HG02981 (cell line): ENCODE results near the gene LIMS2.
A peak's percentile ranks its signal among the peaks of the same experiment; 100 is the strongest.

Experiments used
- ATAC-seq: cut with Tn5 transposase; IDR thresholded peaks from one replicate; pipeline ENCODE4 v1.9.1; 2021; ENCODE audit warnings: mild to moderate bottlenecking, moderate library complexity; ENCODE audit not compliant: unreplicated experiment

The LIMS2 gene

DNA sequence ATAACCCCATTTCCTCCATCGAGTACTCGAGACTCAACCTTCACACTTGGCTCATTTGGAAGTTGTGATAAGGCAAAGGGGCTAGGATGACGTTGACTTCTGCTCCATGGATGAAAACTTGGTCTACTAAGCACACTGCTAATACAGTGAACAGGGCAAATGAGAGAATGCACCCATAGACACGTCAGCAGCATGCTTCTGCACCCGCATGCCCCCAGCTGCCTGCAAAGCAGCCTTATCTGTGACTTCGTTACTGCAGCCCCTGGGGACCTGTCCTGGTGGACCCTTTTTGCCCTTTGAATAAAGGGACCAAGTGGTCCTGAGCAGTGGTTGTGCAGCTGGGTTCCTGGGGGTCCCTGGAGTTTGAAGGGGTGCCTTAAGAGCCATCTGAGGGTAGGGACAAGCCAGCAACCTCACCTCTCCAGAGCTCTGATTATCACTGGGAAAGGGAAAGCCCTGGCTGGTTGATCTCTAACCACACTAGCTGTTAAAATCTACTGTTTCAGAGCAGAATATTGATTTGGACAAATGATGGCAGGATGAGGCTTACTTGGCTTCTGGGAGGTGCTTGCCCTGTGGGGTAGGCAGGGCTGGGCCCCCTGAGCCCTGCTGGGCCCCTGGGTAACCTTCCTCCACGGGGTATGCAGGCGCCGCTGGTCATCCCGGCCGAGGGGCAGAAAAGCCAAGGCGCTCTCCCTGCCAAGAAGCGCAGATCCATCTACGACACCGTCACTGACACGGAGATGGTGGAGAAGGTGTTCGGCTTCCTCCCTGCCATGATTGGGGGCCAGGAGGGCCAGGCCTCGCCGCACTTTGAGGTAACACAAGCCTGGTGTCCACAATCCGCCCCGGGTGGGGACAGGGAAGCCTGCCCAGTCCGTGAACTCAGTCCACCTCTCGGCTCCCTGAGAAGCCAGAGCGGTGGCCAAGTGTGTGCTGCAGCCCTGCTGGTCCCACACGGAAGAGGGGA lies 67.0 kb downstream of the LIMS2 start:
- ATAC-seq, result no peak

DNA sequence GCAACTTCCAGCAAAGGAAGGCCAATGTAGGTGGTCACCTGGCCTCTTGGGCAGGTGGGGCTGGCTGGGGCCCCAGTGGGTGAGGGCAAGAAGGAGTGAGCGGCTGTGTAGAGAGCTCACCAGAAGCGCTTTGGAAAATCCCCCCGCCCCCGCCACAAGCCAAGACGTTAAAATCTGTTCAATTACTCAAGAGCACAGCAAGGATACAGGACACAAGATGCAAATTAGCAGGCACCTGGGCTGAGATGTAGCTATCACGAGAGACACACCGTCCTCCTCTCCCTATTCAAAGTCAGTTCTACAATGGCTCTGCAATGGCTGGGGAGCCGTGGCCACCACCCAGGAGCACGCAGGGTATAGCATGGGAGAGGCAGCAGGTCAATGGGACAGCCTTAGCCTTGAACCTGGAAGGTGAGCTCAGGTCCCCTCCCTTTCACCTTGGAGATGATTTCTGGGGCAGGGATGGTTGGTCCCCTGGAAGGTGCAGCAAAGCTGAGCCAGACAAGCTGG lies 67.9 kb downstream of the LIMS2 start:
- ATAC-seq, result no peak

DNA sequence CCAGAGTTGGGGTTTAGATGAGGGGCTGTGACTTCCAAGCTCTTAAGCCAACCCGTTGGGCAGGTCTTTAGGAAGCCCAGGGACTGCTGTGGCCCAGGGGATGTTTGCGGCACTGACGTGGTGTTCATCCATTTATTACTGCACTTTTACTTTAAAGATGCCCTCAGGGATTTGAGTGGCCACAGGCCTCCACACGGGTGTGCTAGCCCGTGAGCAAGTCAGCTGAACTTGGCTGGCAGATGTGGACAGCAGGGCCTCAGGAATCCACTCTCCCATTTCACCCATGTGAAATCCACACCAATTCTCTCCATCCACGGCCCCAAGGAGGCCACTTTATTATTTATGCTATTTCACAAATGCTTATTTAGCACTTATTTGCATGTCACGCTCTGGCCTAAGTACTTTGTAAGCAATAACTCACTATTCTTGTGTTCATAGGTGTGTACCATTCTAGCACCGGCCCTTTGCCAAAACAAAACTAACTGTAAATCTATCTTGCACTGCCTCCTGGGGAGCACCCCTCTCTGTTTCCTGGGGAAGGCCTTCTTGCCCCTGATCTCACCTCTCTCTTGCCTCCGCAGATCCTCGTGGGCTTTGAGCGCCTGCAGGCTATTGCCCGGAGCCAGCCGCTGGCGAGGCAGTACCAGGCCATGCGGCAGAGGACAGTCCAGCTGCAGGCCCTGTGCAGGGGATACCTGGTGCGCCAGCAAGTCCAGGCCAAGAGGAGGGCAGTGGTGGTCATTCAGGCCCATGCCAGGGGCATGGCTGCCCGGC lies 68.5 kb downstream of the LIMS2 start:
- ATAC-seq, result no peak

DNA sequence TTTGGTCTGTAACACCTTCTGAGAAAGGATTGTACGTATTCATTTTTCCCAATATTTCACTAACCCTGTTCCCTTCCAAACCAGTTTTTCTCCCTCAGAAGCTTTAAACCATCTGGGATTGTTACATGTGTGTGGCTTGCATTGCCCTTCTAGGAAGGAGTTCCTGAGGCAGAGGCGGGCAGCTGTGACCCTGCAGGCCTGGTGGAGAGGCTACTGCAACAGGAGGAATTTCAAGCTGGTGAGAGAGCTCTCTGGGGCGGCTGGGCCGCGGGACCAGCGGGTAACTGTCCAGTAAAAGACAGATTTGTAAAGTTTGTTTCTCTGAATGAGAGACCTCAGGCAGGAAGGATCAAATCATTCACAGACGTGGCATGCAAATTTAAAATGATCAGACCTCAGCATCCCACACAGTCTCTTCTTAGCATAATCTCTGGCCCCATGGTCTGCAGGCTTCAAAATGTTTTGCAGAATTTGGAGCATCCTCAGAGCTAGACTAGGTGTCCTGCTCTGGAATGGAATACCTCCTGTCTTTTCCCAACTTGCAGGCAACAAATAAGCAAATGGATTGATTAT lies 69.6 kb downstream of the LIMS2 start:
- no peak for ATAC-seq

DNA sequence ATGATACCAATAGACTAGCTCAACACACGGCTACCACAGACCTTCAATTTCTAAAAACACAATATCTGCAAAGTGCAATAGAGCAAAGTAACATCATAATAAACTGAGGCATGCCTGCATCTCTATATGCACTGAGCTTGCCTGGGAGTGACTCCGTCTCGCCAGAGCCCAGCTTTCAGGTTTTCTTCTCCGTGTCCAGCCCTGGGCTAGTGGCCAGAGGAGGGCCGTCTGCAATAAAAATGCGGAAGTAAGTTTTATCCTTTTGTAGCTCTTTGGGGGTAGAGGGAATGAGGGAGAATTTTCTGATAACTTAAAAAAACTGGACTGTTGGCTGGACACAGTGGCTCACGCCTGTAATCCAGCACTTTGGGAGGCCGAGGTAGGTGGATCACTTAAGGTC lies 70.3 kb downstream of the LIMS2 start:
- no peak for ATAC-seq

DNA sequence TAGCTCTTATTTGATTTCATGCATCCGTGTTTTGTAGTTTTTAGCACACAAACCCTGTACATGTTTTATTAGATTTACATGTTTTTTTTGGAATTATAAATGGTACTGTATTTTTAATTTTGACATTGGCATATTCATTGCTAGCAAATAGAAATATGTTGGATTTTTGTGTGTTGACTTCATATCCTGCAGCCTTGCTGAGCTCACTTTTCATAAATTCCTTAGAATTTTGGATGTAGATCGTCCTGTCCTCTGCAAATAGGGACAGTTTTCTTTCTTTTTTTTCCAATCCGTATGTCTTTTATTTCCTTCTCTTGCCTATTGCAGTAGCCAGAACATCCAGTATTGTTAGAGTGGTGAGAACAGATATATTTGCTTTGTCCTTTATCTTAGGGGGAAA lies 76.1 kb downstream of the LIMS2 start:
- no peak for ATAC-seq

DNA sequence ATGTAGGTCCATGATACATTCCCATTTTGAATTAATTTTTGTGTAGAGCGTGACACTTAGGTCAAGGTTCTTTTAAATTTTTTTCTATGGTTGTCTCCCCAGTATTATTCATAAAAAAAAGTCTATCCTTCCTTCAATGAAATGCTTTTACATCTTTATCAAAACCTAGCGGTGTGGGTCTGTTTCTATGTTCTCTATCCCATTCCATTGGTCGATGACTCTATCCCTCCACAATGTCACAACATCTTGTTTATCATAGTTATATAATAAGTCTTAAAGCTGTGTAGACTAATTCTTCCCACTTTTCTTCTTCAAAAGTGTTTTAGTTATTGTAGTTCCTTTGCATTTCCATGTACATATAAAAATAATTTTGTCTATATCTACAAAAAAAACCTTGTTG lies 76.6 kb downstream of the LIMS2 start:
- no peak for ATAC-seq

DNA sequence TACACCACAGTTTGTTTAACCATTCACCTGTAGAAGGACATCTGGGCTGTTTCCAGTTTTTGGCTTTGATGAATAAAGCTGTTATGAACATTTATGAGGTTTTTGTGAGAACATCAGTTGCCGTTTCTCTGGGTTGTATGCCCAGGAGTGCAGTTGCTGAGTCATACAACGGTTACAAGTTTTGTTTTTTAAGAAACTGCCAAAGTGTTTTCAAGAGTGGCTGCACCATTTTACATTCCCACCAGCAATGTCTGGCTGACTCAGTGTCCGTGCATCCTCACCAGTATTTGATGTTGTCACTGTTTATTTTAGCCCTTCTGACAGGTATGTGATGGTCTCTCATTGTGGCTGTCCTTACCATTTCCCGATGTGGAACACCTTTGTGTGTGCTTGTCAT lies 77.3 kb downstream of the LIMS2 start:
- ATAC-seq, result no peak

DNA sequence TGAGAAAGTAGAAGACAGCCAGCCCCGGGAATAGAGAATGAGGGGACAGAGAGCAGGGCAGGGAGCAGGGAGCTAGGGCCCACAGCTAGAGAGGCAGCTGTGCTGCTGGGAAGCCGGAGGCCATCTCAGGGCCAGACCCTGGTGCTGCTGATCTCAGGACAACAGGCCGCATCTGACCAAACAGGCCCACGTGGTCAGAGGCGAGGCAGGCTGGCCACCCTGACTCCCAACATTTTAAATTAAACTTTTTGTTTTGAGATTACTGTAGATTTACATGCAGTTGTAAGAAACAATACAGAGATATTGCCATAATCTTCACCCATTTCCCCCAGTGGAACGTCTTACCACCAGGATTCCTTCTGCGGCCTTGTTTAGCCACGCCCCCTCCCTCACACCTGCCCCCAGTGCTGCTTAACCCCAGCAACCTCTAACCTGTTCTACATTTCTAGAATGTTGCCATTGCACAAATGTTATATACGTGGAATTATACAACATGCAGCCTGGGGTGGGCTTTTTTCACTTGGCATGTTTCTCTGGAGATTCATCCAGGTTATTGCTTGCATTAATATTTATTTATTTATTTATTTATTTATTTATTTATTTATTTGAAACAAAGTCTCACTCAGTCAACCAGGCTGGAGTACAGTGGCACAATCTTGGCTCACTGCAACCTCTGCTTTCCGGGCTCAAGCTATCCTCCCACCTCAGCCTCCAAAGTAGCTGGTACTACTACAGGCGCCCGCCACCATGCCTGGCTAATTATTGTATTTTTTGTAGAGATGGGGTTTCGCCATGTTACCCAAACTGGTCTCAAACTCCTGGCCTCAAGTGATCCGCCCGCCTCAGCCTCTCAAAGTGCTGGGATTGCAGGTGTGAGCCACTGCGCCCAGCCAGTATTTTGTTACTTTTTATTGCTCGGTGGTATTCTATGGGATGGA lies 78.0 kb downstream of the LIMS2 start:
- ATAC-seq, result no peak

DNA sequence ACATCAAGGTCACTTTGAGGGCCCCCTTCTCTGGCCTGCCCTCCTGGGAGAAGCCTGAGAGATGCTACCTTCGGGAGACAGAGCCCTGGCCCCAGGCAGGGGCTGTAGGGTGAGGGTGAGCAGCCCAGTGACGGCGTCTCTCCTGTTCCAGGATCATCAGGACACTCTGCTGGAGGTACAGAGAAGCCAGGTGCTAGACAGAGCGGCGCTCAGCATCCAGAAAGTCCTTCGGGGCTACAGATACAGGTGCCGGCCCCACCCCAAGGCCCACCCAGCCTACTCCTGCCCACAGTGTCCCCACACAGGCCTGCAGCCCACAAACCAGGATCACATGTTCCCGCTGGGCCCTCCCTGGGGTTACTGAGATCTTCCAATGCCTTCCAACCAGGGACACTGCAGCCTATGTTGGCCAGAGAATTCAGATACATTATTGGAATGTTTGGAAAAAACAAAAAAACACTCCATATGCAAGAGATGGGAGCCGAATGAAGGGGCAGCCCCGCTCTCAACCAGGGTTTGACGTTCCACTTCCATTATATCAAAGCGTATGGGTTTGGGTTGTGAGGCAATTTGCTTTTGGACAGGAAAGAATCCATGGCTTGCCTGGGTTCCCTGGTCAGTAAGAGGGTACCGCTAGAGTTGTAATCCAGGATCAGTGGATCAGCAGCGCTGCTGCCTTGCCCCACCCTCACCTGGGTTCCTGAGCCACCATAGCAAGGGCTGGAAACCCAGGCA lies 78.9 kb downstream of the LIMS2 start:
- ATAC-seq, result no peak

DNA sequence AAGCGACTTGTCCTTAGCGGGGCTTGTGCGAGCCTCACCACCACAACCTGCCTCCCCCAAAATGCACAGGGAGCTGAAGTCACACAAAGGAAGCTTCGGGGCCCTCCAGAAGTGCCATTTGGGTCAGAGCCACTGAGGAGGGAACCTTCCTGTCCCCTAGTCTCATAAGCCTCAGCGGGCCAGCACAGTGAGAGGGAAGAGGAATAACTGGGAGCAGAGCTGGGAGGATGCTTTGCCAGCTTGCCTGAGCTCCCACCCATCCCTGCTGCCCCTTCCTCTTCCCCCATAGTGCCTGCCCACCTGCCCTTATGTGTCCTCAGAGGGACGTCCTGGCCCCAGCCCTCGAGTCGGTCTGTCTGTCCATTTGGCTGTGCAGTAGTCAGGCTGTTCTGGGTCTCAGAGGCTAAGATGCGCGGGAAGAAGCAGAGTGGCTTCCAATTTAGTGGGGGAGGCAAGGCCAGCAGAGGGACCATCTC lies 81.2 kb downstream of the LIMS2 start:
- no peak for ATAC-seq

DNA sequence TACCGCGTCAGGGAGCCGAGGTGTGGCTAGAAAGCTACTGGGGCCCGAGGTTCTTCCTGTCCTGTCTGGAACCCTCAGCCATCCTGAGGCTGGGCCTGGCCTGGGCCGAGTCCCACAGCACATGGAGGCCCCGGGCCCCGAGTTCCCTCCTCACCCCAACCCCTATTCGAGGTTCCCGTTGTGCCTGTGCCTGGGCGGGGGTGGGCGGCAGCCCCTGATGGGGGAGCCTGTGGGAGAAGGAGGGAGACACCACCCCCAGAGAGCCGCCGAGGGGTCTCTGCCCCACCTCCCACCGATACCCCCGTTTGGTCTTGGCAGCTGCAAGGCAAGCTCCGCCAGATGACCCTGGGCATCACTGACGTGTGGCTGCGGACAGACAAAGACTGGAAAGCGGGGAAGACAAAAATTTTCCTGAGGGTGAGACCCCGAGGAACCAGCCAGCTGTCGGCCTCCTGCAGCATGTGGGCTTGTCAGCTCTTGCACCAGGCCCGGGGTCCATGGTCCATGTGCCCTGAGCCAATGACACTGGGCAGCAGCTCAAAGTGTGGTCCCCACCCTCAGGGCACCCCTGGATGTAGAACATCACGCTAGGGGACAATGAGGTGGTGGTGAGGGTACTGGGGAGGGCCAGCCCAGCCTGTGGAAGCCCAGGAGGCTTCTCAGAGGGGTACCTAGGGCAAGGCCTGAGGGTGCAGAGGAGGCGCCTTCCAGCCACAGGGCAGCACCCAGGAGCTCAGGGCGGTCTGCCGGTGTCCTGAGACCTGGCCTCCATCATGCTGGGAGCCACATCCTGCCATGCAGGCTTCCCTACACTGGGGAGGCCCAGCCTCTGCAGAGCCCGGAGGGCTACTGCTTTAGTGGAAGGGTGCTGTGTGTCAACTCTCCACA lies 81.9 kb downstream of the LIMS2 start:
- ATAC-seq, result no peak

DNA sequence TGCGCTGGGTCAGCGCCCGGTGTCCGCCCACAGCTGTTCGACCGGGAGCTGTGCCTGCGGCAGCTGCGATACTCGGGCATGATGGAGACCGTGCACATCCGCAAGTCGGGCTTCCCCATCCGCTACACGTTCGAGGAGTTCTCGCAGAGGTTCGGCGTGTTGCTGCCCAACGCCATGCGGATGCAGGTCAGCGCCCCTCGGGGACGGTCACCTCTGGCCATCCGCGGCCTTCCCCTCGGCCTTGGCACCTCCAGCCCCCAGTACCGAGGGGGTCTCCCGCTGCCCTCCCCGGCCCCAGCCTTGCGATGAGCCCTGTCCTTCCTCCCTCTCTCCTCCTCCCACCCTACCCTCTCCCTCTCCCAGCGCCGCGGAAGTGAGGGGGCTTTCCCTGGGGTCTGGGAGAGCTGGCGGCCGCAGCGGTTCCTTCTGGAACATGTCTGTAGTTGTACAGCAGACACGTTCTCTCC lies 82.5 kb downstream of the LIMS2 start:
- ATAC-seq, result no peak

DNA sequence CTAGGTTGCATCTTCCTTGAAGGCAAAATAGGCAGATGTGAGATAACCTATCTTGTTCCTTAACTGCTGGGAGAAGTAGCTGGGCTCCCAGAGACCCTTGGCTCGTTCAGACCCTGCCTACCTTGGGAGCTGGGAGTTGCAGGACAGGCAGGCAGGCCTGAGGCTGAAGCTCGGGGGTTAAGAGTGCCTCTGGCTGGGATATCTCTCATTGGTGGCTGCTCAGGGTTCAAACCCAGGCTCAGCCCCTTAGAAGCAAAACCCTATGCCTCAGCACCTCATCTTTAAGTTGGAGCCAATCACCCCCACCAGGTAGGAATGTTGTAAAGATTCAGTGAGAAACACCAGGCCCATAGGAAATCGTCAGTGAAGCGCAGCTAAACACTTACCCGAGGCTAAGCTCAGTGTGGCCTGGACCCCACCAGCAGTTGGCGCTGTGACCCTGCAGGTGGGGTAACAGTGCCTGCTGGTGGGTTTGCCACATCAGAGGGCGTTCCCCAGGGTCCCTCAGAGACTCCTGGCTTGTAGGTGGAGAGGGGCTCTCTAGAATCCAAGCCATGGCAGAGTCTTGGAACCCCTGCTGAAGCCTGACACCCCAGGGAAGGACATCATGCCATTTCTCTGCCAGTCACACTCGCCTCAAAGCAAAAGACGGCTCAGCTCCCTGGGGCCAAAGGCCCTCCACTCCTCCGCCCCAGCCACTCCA lies 84.0 kb downstream of the LIMS2 start:
- ATAC-seq, result peak; percentile 82

DNA sequence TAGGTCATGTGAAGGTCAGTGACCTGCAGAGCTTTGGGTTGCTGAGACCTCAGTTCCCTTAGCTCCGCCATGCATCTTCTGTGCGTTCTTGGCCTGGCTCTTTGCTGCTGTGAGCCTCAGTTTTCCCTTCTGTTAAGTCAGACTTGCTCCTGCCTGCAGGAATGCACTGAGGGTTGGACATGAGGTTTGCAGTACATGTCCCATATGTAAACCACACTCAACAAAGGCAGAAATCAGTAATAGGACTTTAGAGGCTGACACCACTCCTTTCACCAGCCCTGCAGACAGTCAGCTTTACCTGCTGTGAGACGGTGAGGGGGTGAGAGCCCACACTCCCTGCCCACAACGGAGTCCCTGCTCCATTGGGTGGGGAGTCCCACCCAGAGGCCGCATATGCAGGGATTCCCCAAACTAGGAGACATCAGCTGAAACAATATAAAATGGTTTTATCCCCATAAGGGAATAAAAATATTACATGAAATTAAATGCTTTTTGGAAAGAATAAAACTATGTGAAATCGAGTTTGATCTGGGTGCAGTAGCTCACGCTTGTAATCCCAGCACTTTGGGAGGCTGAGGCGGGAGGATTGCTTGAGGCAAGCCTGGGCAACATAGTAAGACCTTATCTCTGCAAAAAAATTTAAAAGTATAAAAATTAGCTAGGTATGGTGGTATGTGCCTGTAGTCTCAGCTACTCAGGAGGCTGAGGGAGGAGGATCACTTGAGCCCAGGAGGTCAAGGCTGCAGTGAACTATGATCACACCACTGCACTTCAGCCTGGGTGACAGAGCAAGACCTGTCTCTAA lies 84.7 kb downstream of the LIMS2 start:
- no peak for ATAC-seq

DNA sequence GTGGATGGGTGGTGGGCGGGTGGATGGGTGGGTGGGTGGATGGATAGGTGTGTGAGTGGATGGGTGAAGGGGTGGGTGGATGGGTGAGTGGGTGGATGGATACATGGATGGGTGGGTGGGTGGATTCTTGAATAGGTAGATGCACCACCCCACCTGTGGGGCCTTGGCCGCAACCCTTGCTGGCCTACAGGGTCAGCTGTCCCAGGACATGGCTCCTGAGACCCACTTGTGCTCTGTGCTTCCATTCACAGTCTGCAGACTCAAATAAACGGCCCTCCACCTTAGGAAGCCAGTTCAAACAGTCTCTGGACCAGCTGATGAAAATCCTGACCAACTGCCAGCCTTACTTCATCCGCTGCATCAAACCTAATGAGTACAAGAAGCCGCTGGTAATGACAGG lies 85.5 kb downstream of the LIMS2 start:
- no peak for ATAC-seq

DNA sequence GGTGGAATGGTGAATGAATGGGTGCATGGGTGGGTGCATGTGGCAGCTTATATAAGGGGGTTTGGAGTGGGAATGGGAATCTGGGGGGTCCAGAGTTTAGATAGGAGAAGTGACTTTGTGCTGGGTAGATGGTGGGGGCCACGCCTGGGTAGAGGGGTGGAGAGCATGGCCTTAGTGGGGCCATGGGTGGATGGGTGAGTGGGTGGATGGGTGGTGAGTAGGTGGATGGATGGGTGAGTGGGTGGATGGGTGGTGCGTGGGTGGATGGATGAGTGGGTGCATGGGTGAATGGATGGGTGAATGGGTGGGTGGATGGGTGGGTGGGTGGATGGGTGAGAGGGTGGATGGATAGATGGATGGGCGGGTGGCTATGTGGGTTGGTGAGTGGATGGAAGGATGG lies 86.0 kb downstream of the LIMS2 start:
- ATAC-seq, result no peak
